Endothelial cell of umbilical vein (primary cell): Measurements from ENCODE around the gene CALN1. TPM values are rescaled to one million over a fixed set of nuclear protein-coding genes. Genes with fewer than 3 reads are reported as not detected.

Source experiments
- BruUV-seq: library from RNA; stranded (reverse); fragments of 400-500 nt; replicated peaks from 2 replicates; lab custom pipeline; 2021; lab: Mats Ljungman, UMichigan
- CTCF ChIA-PET: fragments of 300-600, 350-600 bp; sonication (Branson Sonifier 250); formaldehyde crosslinking; loops from one replicate; lab custom pipeline; 2021; ENCODE audit warnings: antibody characterized with exemption, inconsistent platforms; lab: Charles Lee
- POLR2A ChIA-PET: fragments of 300-600, 350-600 bp; sonication (Branson Sonifier 250); formaldehyde crosslinking; loops from one replicate; lab custom pipeline; 2021; ENCODE audit warnings: antibody characterized with exemption, inconsistent platforms; lab: Charles Lee
- DNase-seq: peaks from one replicate; pipeline ENCODE4 v3.0.0-alpha.2; 2011; ENCODE audit warnings: low read depth, low spot score
- FAIRE-seq: peaks from 2 replicates; lab custom pipeline; 2011; peaks lifted over from hg19 to GRCh38; lab: Jason Lieb, UNC
- H2AFZ ChIP-seq: 2 replicates; pipeline ENCODE4 v1.6.0; 2012; ENCODE audit warnings: low read depth, low read length, control low read depth, inconsistent platforms
- H3K27ac ChIP-seq: 2 replicates; pipeline ENCODE4 v1.5.1; 2011; ENCODE audit warnings: low read depth, mild to moderate bottlenecking, control low read depth, low read length, moderate library complexity; ENCODE audit not compliant: insufficient read depth
- H3K27me3 ChIP-seq, 2 experiments: 2 replicates each; pipeline versions ENCODE4 v1.6.0 to v1.6.1; 2011; ENCODE audit warnings: low read length in 2 of 2, mixed read lengths in 1 of 2; ENCODE audit not compliant: control insufficient read depth in 2 of 2, insufficient read depth in 2 of 2
- H3K36me3 ChIP-seq, 2 experiments: 2 replicates in 1 of 2; 3 replicates in 1 of 2; pipeline ENCODE4 v1.5.1; 2011; ENCODE audit warnings: low read length in 2 of 2, mild to moderate bottlenecking in 1 of 2, moderate library complexity in 1 of 2; ENCODE audit not compliant: control insufficient read depth in 2 of 2, insufficient read depth in 2 of 2; ENCODE audit errors: extremely low read depth in 1 of 2
- H3K4me1 ChIP-seq: 3 replicates; pipeline ENCODE4 v1.5.1; 2011; ENCODE audit warnings: mild to moderate bottlenecking, low read length; ENCODE audit not compliant: control insufficient read depth, insufficient read depth; ENCODE audit errors: extremely low read depth
- H3K4me2 ChIP-seq: 2 replicates; pipeline ENCODE4 v1.6.1; 2011; ENCODE audit warnings: low read length, control low read depth, mixed read lengths; ENCODE audit not compliant: insufficient read depth
- H3K4me3 ChIP-seq, 3 experiments: fragments of 200-600 bp in 1 of 3; sonication (generic), shearing (Covaris generic) in 1 of 3; replicated peaks in 1 of 3; 2 replicates each; pipeline ENCODE4 v1.5.1; 2011 to 2016; ENCODE audit warnings: control low read depth in 3 of 3, low read length in 3 of 3, mild to moderate bottlenecking in 2 of 3, inconsistent platforms in 1 of 3, low read depth in 1 of 3, moderate library complexity in 1 of 3; ENCODE audit not compliant: insufficient read depth in 1 of 3
- H3K79me2 ChIP-seq: 2 replicates; pipeline ENCODE4 v1.6.0; 2012; ENCODE audit warnings: low read length, inconsistent platforms; ENCODE audit not compliant: control insufficient read depth, insufficient read depth
- H3K9ac ChIP-seq: replicated peaks from 2 replicates; pipeline ENCODE3; 2011; ENCODE audit warnings: low read length, control low read depth; ENCODE audit not compliant: insufficient read depth; ENCODE audit errors: extremely low read depth
- H3K9me1 ChIP-seq: replicated peaks from 3 replicates; pipeline ENCODE4 v1.6.0; 2011; ENCODE audit warnings: mild to moderate bottlenecking, low read length; ENCODE audit not compliant: control insufficient read depth, insufficient read depth; ENCODE audit errors: extremely low read depth
- H3K9me3 ChIP-seq: replicated peaks from 2 replicates; pipeline ENCODE4 v1.5.1; 2012; ENCODE audit warnings: low read length, inconsistent platforms; ENCODE audit not compliant: control insufficient read depth, insufficient read depth
- H4K20me1 ChIP-seq: replicated peaks from 2 replicates; pipeline ENCODE3; 2011; ENCODE audit warnings: mild to moderate bottlenecking, low read length; ENCODE audit not compliant: control insufficient read depth, insufficient read depth; ENCODE audit errors: extremely low read depth
- EZH2 ChIP-seq: IDR thresholded peaks from 2 replicates; pipeline ENCODE4 v1.6.1; 2012; ENCODE audit warnings: borderline replicate concordance, low read depth, mild to moderate bottlenecking, moderate library complexity, low read length, inconsistent platforms; ENCODE audit not compliant: severe bottlenecking
- JUN ChIP-seq: IDR thresholded peaks from 2 replicates; pipeline ENCODE4 v1.6.1; 2011; ENCODE audit warnings: borderline replicate concordance, low read depth; ENCODE audit not compliant: insufficient read length, insufficient read depth
- MAX ChIP-seq: IDR thresholded peaks from 2 replicates; pipeline ENCODE4 v1.6.1; 2011; ENCODE audit not compliant: insufficient read depth, insufficient read length
- MYC ChIP-seq: IDR thresholded peaks from one replicate; pipeline ENCODE4 v1.6.1; 2011; ENCODE audit warnings: mild to moderate bottlenecking, low read depth, low read length
- POLR2AphosphoS5 ChIP-seq: IDR thresholded peaks from 2 replicates; pipeline ENCODE4 v1.6.1; 2012; ENCODE audit warnings: low read depth, mild to moderate bottlenecking, control low read depth, low read length, moderate library complexity; ENCODE audit not compliant: insufficient read depth
- dilution Hi-C: fragments of 300-500 bp; cut with MboI; formaldehyde crosslinking; loops from one replicate; pipeline ENCODE4 v1.15.0; 2019; ENCODE audit warnings: low sequenced_read_pairs; ENCODE audit not compliant: extremely low pct_ligation_motif_present
- intact Hi-C: fragments of 100-400 bp; cut with micrococcal nuclease; formaldehyde crosslinking; loops from one replicate; pipeline ENCODE4 v1.10.0; 2022
- polyA plus RNA-seq, 4 experiments: library from polyadenylated mRNA; depleted of rRNA in 3 of 4; stranded (reverse) in 3 of 4; unstranded in 1 of 4; fragments of >200 nt; gene quantifications; 2 replicates each; pipeline versions ENCODE4 v1.2.1 to v1.2.3, GENCODE V29; 2011 to 2012; ENCODE audit warnings: missing spikeins in 1 of 4
- total RNA-seq: library from RNA; stranded (reverse); gene quantifications from 2 replicates; pipeline ENCODE4 v1.2.3, GENCODE V29; 2021
- TF ChIP-seq, protein P1 (sequence below), 2 donors: IDR thresholded peaks; 1 replicate in 1 of 2; 2 replicates in 1 of 2; pipeline ENCODE4 v1.5.1; 2011; ENCODE audit warnings: low read length in 2 of 2, mild to moderate bottlenecking in 2 of 2, moderate library complexity in 2 of 2, control low read depth in 1 of 2, inconsistent platforms in 1 of 2, low read depth in 1 of 2; ENCODE audit not compliant: insufficient read depth in 1 of 2; ENCODE audit errors: extremely low read depth in 1 of 2

CALN1 gene
- total and polyA plus RNA-seq, 2 donors (not counting 3 experiments of a cell fraction or from before 2014, with no cell fraction given): not detected

DNA sequence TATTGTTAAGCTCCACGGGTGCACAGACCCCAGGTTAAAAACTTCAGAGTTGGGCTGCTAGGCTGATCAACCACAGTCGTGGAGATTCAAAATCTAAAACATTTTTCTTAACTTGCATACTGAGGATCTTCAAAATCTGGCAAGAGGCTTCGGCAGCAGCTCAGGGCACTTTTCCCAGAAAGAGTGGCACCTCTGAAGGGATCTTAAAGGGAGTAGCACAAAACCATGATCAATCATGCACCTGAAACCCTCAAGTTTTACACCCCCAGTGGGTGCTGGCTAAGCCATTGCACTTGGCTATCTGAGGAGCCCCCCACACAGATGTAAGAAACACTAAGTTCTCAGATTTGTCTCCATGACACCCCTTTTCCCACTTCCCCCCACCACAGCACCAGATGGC is 151.7 kb downstream of the CALN1 start:
- no peaks in the 10 kb centered on the region for H4K20me1 ChIP-seq
- no peak overlapping the region for H2AFZ ChIP-seq
- FAIRE-seq: no peak
- H3K9me1 ChIP-seq: no peaks in the 10 kb centered on the region
- ChIA-PET CTCF (no interaction called here), POLR2A (no interaction called here)
- no peaks in the 10 kb centered on the region for H3K79me2 ChIP-seq
- dilution Hi-C loops: no loop called here
- H3K9ac ChIP-seq: no peak overlapping the region
- TF ChIP-seq, protein P1, sequence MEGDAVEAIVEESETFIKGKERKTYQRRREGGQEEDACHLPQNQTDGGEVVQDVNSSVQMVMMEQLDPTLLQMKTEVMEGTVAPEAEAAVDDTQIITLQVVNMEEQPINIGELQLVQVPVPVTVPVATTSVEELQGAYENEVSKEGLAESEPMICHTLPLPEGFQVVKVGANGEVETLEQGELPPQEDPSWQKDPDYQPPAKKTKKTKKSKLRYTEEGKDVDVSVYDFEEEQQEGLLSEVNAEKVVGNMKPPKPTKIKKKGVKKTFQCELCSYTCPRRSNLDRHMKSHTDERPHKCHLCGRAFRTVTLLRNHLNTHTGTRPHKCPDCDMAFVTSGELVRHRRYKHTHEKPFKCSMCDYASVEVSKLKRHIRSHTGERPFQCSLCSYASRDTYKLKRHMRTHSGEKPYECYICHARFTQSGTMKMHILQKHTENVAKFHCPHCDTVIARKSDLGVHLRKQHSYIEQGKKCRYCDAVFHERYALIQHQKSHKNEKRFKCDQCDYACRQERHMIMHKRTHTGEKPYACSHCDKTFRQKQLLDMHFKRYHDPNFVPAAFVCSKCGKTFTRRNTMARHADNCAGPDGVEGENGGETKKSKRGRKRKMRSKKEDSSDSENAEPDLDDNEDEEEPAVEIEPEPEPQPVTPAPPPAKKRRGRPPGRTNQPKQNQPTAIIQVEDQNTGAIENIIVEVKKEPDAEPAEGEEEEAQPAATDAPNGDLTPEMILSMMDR (IDR thresholded peaks at IDR 0.05; ENCODE audit: extremely low read depth in 1 of 2, insufficient read depth in 1 of 2, low read depth in 1 of 2, low read length in 2 of 2): no peak
- no peak for TF ChIP-seq POLR2AphosphoS5
- TF ChIP-seq MYC: no peak
- TF ChIP-seq JUN: no peak
- TF ChIP-seq MAX: no peak
- no peak for TF ChIP-seq EZH2
- H3K4me1 ChIP-seq: no peaks in the 10 kb centered on the region
- H3K4me3 ChIP-seq: no peak overlapping the region
- intact Hi-C loops: no loop called here
- no TSS peak for BruUV-seq
- H3K9me3 ChIP-seq: peaks cover 2% of the 10 kb centered on the region
- H3K36me3 ChIP-seq: no peaks in the 10 kb centered on the region
- no peak overlapping the region for H3K4me2 ChIP-seq
- no peaks in the 10 kb centered on the region for H3K27me3 ChIP-seq
- DNase-seq: no peak
- H3K27ac ChIP-seq: no peak overlapping the region
